ENCODE measurements around the gene AP1S1. TPM values are rescaled to one million over a fixed set of nuclear protein-coding genes. Genes with fewer than 3 reads are reported as not detected.
"Not testable (repeated sequence)": the region's sequence is repeated elsewhere in the genome, so short reads cannot be mapped to it uniquely, and the experiment has no call there.

The AP1S1 gene
- total RNA-seq, 1 experiment from 2014 or later: 52.3 TPM

GRCh38 chr7:101128040-101128834 lies 26.0 kb upstream of the AP1S1 start:
- Histone ChIP-seq H3K9me3 (no peaks in the 10 kb centered on the region), H3K4me1 (peaks cover 5% of the 10 kb centered on the region), H3K36me3 (ENCODE audit: control insufficient read depth, insufficient read depth, low read length) (no peaks in the 10 kb centered on the region), H3K27me3 (replicated peaks; ENCODE audit: control insufficient read depth, insufficient read depth, low read length) (no peaks in the 10 kb centered on the region), H3K4me3 (ENCODE audit: low read depth, low read length) (no peak overlapping the region)
- H3K27ac Mint-ChIP-seq (ENCODE audit: unreplicated experiment): no peak overlapping the region
- no peaks in the 10 kb centered on the region for H3K9me3 Mint-ChIP-seq (ENCODE audit: unreplicated experiment)
- peaks cover 1% of the 10 kb centered on the region for H3K27me3 Mint-ChIP-seq (ENCODE audit: insufficient read depth, unreplicated experiment)
- BruUV-seq (replicated peaks): no TSS peak
- no peak for TF ChIP-seq CTCF (IDR thresholded peaks at IDR 0.05; ENCODE audit: insufficient read depth in 1 of 2, low read depth in 1 of 2, low read length in 1 of 2, severe bottlenecking in 1 of 2, unreplicated experiment in 1 of 2)
- CTCF ChIA-PET: interaction anchor here (0.5 to 0.6 kb wide), 2 partner anchors 50 to 164 kb away, joined by 3 to 4 read pairs; no protein-coding TSS in a partner anchor
- H3K4me3 Mint-ChIP-seq (ENCODE audit: unreplicated experiment): no peak overlapping the region
- H3K4me1 Mint-ChIP-seq (ENCODE audit: low read depth, unreplicated experiment): peaks cover 9% of the 10 kb centered on the region
- no peak for DNase-seq
- intact Hi-C loops (cut with micrococcal nuclease; ENCODE audit: unreplicated experiment): no loop called here
- POLR2A ChIA-PET: no interaction called here
- no peaks in the 10 kb centered on the region for H3K36me3 Mint-ChIP-seq (ENCODE audit: insufficient read depth, unreplicated experiment)

- H3K9me3 Mint-ChIP-seq (ENCODE audit: unreplicated experiment): no peaks in the 10 kb centered on the region
- POLR2A ChIA-PET: no interaction called here
- no peak for DNase-seq
These were observed 24.6 kb upstream of the AP1S1 start for GRCh38 chr7:101129603-101130117.

GRCh38 chr7:101132626-101133600 lies 21.4 kb upstream of the AP1S1 start:
- H3K9me3 Mint-ChIP-seq (ENCODE audit: unreplicated experiment); H3K4me3 ChIP-seq (ENCODE audit: low read depth, low read length); H3K27me3 Mint-ChIP-seq (ENCODE audit: insufficient read depth, unreplicated experiment); H3K4me1 ChIP-seq; H3K27me3 ChIP-seq (replicated peaks; ENCODE audit: control insufficient read depth, insufficient read depth, low read length); BruUV-seq (replicated peaks); H3K9me3 ChIP-seq; CTCF ChIA-PET; DNase-seq; H3K27ac Mint-ChIP-seq (ENCODE audit: unreplicated experiment); H3K36me3 Mint-ChIP-seq (ENCODE audit: insufficient read depth, unreplicated experiment); H3K4me3 Mint-ChIP-seq (ENCODE audit: unreplicated experiment); H3K36me3 ChIP-seq (ENCODE audit: control insufficient read depth, insufficient read depth, low read length); intact Hi-C loops (cut with micrococcal nuclease; ENCODE audit: unreplicated experiment); H3K4me1 Mint-ChIP-seq (ENCODE audit: low read depth, unreplicated experiment): not testable (repeated sequence)
- POLR2A ChIA-PET: interaction anchor here (0.5 kb wide), 2 partner anchors 46 to 175 kb away, joined by 6 to 11 read pairs; no protein-coding TSS in a partner anchor

More at GRCh38 chr7:101129603-101130117, 24.6 kb upstream of the AP1S1 start:
- Mint-ChIP-seq H3K4me1 (ENCODE audit: low read depth, unreplicated experiment) (peaks cover 9% of the 10 kb centered on the region), H3K36me3 (ENCODE audit: insufficient read depth, unreplicated experiment) (no peaks in the 10 kb centered on the region), H3K4me3 (ENCODE audit: unreplicated experiment) (no peak overlapping the region), H3K27me3 (ENCODE audit: insufficient read depth, unreplicated experiment) (peaks cover 3% of the 10 kb centered on the region), H3K27ac (ENCODE audit: unreplicated experiment) (no peak overlapping the region)
- Histone ChIP-seq H3K9me3 (no peaks in the 10 kb centered on the region), H3K4me3 (ENCODE audit: low read depth, low read length) (no peak overlapping the region), H3K4me1 (no peaks in the 10 kb centered on the region), H3K36me3 (ENCODE audit: control insufficient read depth, insufficient read depth, low read length) (no peaks in the 10 kb centered on the region), H3K27me3 (replicated peaks; ENCODE audit: control insufficient read depth, insufficient read depth, low read length) (no peaks in the 10 kb centered on the region)
- intact Hi-C loops (cut with micrococcal nuclease; ENCODE audit: unreplicated experiment): no loop called here
- CTCF ChIA-PET: interaction anchor here (0.6 to 1.1 kb wide), 2 partner anchors 14 to 171 kb away, joined by 3 to 4 read pairs; no protein-coding TSS in a partner anchor
- no TSS peak for BruUV-seq (replicated peaks)
- no peak for TF ChIP-seq CTCF (IDR thresholded peaks at IDR 0.05; ENCODE audit: insufficient read depth in 1 of 2, low read depth in 1 of 2, low read length in 1 of 2, severe bottlenecking in 1 of 2, unreplicated experiment in 1 of 2)

All from Caco-2 (cell line).